ENCODE measurements around the gene LTBP4.

Gene LTBP4

DNA sequence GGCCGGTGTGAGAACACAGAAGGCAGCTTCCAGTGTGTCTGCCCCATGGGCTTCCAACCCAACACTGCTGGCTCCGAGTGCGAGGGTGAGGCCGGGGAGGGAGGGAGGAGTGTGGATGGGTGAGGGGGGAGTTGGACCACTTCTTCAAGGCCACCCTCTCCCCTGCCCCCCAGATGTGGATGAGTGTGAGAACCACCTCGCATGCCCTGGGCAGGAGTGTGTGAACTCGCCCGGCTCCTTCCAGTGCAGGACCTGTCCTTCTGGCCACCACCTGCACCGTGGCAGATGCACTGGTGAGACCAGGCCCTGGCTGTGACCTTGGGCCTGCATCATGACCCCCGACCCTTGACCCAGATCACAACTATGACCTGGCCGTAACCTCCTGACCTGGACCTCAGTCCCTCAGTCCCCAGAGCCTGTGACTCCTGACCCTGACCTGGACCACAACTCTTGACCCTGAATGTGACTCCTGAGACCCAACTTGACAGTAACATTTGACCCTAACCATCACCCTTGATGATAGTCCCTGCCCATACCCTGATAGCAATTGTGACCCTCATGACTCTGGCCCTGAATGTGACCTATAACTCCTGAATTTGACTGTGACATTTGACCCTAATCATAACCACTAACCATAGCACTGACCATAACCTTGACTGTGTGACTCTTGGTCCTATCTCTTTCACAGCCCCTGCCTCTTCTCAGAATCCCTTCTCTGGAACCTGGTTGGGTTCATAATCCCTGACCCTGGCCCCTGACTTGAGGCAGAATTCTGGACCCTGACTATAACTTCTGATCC, 10.9 kb downstream of the LTBP4 start:
- peaks cover 0 to 5% of the 10 kb centered on the region in 2 experiments; a peak in 2 of 3 replicates for H3K36me3 ChIP-seq (ENCODE audit: control insufficient read depth in 2 of 2, insufficient read depth in 1 of 2, low read length in 2 of 2)
- POLR2A ChIA-PET: no interaction called here
- TF ChIP-seq, protein P1, sequence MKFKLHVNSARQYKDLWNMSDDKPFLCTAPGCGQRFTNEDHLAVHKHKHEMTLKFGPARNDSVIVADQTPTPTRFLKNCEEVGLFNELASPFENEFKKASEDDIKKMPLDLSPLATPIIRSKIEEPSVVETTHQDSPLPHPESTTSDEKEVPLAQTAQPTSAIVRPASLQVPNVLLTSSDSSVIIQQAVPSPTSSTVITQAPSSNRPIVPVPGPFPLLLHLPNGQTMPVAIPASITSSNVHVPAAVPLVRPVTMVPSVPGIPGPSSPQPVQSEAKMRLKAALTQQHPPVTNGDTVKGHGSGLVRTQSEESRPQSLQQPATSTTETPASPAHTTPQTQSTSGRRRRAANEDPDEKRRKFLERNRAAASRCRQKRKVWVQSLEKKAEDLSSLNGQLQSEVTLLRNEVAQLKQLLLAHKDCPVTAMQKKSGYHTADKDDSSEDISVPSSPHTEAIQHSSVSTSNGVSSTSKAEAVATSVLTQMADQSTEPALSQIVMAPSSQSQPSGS (tag by site-specific recombination; IDR thresholded peaks at IDR 0.05; ENCODE audit: low read depth): no peak
- TF ChIP-seq ZNF121 (tag by site-specific recombination; IDR thresholded peaks at IDR 0.05): no peak
- TF ChIP-seq MEIS1 (CRISPR knock-in tag; IDR thresholded peaks at IDR 0.05; ENCODE audit: borderline replicate concordance): no peak
- TF ChIP-seq, protein P2, sequence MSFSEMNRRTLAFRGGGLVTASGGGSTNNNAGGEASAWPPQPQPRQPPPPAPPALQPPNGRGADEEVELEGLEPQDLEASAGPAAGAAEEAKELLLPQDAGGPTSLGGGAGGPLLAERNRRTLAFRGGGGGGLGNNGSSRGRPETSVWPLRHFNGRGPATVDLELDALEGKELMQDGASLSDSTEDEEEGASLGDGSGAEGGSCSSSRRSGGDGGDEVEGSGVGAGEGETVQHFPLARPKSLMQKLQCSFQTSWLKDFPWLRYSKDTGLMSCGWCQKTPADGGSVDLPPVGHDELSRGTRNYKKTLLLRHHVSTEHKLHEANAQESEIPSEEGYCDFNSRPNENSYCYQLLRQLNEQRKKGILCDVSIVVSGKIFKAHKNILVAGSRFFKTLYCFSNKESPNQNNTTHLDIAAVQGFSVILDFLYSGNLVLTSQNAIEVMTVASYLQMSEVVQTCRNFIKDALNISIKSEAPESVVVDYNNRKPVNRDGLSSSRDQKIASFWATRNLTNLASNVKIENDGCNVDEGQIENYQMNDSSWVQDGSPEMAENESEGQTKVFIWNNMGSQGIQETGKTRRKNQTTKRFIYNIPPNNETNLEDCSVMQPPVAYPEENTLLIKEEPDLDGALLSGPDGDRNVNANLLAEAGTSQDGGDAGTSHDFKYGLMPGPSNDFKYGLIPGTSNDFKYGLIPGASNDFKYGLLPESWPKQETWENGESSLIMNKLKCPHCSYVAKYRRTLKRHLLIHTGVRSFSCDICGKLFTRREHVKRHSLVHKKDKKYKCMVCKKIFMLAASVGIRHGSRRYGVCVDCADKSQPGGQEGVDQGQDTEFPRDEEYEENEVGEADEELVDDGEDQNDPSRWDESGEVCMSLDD (tag by site-specific recombination; IDR thresholded peaks at IDR 0.05): 0 out of 2 replicates have a peak, but pooled peaks have one; percentile 16
- peak; percentile 9; the same call in 1 of the 2 replicates for TF ChIP-seq ZBTB7A (tag by site-specific recombination; IDR thresholded peaks at IDR 0.05; ENCODE audit: low read depth)
- peak; percentile 100 for TF ChIP-seq BCL11B (tag by site-specific recombination; IDR thresholded peaks at IDR 0.05; ENCODE audit: low read depth)
- TF ChIP-seq KLF7 (tag by site-specific recombination; IDR thresholded peaks at IDR 0.05; ENCODE audit: borderline replicate concordance): 0 out of 2 replicates have a peak, but pooled peaks have one; percentile 9
- TF ChIP-seq KLF1 (tag by site-specific recombination; IDR thresholded peaks at IDR 0.05): peak; percentile 26; the same call in 1 of the 2 replicates
- TF ChIP-seq BCL11A (tag by site-specific recombination; IDR thresholded peaks at IDR 0.05; ENCODE audit: low read depth): peak; percentile 100
- TF ChIP-seq ZNF302 (tag by site-specific recombination; IDR thresholded peaks at IDR 0.05; ENCODE audit: low read depth): 0 out of 2 replicates have a peak, but pooled peaks have one; percentile 19
- H3K4me1 ChIP-seq (ENCODE audit: control insufficient read depth, insufficient read depth, low read length): peaks cover 22% of the 10 kb centered on the region
- H3K27ac ChIP-seq (ENCODE audit: extremely low read depth, low read depth, low read length): no peak overlapping the region
- H3K9me3 ChIP-seq (ENCODE audit: control insufficient read depth, insufficient read depth, low read depth, low read length): no peaks in the 10 kb centered on the region
- H3K4me3 ChIP-seq (ENCODE audit: low read depth, low read length): no peak overlapping the region
- CTCF ChIA-PET: interaction anchor here (0.7 to 20.7 kb wide), 2 partner anchors 22 to 255 kb away, joined by 3 to 470 read pairs; no protein-coding TSS in a partner anchor

DNA sequence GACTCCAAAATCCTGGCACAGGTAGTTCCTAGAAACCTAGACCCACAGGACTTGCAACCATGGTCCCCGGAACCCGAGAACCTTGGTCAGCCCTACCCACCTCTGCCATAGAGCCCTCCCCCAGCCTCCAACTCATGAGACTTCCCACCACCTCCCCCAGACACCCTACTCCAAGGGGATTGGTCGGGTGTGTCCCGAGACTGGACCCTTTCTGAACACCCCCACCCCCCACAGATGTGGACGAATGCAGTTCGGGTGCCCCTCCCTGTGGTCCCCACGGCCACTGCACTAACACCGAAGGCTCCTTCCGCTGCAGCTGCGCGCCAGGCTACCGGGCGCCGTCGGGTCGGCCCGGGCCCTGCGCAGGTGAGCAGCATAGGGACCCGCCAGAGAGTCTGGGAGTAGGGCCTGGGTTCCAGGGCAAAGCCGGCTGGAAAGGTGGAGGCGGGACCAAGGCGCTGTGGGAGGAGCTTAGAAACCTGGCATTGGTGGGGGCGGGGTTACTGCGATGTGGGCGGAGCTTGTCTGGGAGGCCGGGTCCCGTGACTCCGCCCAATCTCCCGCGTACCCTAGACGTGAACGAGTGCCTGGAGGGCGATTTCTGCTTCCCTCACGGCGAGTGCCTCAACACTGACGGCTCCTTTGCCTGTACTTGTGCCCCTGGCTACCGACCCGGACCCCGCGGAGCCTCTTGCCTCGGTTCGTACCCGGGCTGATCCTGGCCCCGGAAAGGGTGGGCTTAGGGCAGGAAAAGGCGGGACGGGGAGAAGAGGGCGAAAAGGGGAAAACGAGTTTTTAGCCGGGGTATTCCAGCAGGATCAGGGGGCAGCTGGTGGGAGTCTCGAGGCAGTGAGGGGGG, 11.9 kb downstream of the LTBP4 start:
- H3K27ac ChIP-seq (ENCODE audit: extremely low read depth, low read depth, low read length): no peak overlapping the region
- CTCF ChIA-PET: interaction anchor here (0.6 to 1.0 kb wide), 6 partner anchors 8 to 148 kb away, joined by 3 to 5 read pairs (median 4); no protein-coding TSS in a partner anchor
- no peak overlapping the region for H3K4me3 ChIP-seq (ENCODE audit: low read depth, low read length)
- no peaks in the 10 kb centered on the region for H3K9me3 ChIP-seq (ENCODE audit: control insufficient read depth, insufficient read depth, low read depth, low read length)
- POLR2A ChIA-PET: interaction anchor here (1.0 to 1.1 kb wide), 2 partner anchors 9 to 10 kb away, joined by 4 to 5 read pairs; no protein-coding TSS in a partner anchor
- H3K36me3 ChIP-seq (ENCODE audit: control insufficient read depth in 2 of 2, insufficient read depth in 1 of 2, low read length in 2 of 2): peaks cover 0 to 5% of the 10 kb centered on the region in 2 experiments; a peak in 2 of 3 replicates
- peaks cover 22% of the 10 kb centered on the region for H3K4me1 ChIP-seq (ENCODE audit: control insufficient read depth, insufficient read depth, low read length)
- peak; percentile 29; the same call in 1 of the 2 replicates for TF ChIP-seq SP2 (tag by site-specific recombination; IDR thresholded peaks at IDR 0.05)
- no peak for TF ChIP-seq ZNF266 (tag by site-specific recombination; IDR thresholded peaks at IDR 0.05; ENCODE audit: low read depth)
- no peak for TF ChIP-seq SCRT2 (tag by site-specific recombination; IDR thresholded peaks at IDR 0.05)
- TF ChIP-seq EGR2 (tag by site-specific recombination; IDR thresholded peaks at IDR 0.05; ENCODE audit: low read depth): peak; percentile 36; the same call in 1 of the 2 replicates
- no peak for TF ChIP-seq ZNF777 (tag by site-specific recombination; IDR thresholded peaks at IDR 0.05; ENCODE audit: borderline replicate concordance)
- TF ChIP-seq, protein P3, sequence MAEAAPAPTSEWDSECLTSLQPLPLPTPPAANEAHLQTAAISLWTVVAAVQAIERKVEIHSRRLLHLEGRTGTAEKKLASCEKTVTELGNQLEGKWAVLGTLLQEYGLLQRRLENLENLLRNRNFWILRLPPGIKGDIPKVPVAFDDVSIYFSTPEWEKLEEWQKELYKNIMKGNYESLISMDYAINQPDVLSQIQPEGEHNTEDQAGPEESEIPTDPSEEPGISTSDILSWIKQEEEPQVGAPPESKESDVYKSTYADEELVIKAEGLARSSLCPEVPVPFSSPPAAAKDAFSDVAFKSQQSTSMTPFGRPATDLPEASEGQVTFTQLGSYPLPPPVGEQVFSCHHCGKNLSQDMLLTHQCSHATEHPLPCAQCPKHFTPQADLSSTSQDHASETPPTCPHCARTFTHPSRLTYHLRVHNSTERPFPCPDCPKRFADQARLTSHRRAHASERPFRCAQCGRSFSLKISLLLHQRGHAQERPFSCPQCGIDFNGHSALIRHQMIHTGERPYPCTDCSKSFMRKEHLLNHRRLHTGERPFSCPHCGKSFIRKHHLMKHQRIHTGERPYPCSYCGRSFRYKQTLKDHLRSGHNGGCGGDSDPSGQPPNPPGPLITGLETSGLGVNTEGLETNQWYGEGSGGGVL (tag by site-specific recombination; IDR thresholded peaks at IDR 0.05): no peak
- TF ChIP-seq SP3 (tag by site-specific recombination; IDR thresholded peaks at IDR 0.05): peak; percentile 77
- TF ChIP-seq KLF8 (tag by site-specific recombination; IDR thresholded peaks at IDR 0.05): peak; percentile 76
- no peak for TF ChIP-seq ZNF274 (IDR thresholded peaks at IDR 0.05; ENCODE audit: low read length)
- TF ChIP-seq ZNF274 (tag by site-specific recombination; IDR thresholded peaks at IDR 0.05; ENCODE audit: borderline replicate concordance): no peak
- TF ChIP-seq ZNF558 (tag by site-specific recombination; IDR thresholded peaks at IDR 0.05): no peak
- 0 out of 2 replicates have a peak, but pooled peaks have one; percentile 1 for TF ChIP-seq ZNF501 (tag by site-specific recombination; IDR thresholded peaks at IDR 0.05)
- TF ChIP-seq ZNF239 (tag by site-specific recombination; IDR thresholded peaks at IDR 0.05): no peak
- TF ChIP-seq ZNF585B (tag by site-specific recombination; IDR thresholded peaks at IDR 0.05): no peak
